ENCODE data around the gene MTA3.

DNA sequence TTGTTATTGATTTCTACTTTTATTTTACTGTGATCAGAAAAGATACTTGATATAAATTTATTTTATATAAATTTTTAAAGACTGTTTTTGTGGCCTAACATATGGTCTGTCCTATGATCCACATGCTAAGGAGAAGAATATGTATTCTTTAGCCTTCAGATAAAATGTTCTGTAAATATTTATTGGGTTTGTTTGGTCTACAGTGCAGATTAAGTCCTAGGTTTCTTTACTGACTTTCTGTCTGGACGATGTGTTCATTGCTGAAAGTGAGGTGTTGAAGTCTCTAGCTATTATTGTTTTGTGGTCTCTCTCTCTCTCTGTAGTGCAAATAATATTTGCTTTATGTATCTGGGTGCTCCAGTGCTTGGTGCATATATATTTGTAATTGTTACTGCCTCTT, 165.4 kb downstream of the MTA3 start:
- TF ChIP-seq, protein P1, sequence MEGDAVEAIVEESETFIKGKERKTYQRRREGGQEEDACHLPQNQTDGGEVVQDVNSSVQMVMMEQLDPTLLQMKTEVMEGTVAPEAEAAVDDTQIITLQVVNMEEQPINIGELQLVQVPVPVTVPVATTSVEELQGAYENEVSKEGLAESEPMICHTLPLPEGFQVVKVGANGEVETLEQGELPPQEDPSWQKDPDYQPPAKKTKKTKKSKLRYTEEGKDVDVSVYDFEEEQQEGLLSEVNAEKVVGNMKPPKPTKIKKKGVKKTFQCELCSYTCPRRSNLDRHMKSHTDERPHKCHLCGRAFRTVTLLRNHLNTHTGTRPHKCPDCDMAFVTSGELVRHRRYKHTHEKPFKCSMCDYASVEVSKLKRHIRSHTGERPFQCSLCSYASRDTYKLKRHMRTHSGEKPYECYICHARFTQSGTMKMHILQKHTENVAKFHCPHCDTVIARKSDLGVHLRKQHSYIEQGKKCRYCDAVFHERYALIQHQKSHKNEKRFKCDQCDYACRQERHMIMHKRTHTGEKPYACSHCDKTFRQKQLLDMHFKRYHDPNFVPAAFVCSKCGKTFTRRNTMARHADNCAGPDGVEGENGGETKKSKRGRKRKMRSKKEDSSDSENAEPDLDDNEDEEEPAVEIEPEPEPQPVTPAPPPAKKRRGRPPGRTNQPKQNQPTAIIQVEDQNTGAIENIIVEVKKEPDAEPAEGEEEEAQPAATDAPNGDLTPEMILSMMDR (IDR thresholded peaks at IDR 0.05) = no peak
- TF ChIP-seq EP300 (IDR thresholded peaks at IDR 0.05) = no peak
